ENCODE data around the gene ZNF441. TPM values are rescaled to one million over a fixed set of nuclear protein-coding genes. Genes with fewer than 3 reads are reported as not detected.
A peak's percentile ranks its signal among the peaks of the same experiment; 100 is the strongest.

Gene ZNF441
- total and polyA plus RNA-seq, 2 of the 13 experiments (the other 11 are each of a cell fraction or from before 2014, with no cell fraction given): 2.8 to 10.0 TPM

- TF ChIP-seq, protein P1, sequence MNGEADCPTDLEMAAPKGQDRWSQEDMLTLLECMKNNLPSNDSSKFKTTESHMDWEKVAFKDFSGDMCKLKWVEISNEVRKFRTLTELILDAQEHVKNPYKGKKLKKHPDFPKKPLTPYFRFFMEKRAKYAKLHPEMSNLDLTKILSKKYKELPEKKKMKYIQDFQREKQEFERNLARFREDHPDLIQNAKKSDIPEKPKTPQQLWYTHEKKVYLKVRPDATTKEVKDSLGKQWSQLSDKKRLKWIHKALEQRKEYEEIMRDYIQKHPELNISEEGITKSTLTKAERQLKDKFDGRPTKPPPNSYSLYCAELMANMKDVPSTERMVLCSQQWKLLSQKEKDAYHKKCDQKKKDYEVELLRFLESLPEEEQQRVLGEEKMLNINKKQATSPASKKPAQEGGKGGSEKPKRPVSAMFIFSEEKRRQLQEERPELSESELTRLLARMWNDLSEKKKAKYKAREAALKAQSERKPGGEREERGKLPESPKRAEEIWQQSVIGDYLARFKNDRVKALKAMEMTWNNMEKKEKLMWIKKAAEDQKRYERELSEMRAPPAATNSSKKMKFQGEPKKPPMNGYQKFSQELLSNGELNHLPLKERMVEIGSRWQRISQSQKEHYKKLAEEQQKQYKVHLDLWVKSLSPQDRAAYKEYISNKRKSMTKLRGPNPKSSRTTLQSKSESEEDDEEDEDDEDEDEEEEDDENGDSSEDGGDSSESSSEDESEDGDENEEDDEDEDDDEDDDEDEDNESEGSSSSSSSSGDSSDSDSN (CRISPR knock-in tag; IDR thresholded peaks at IDR 0.05): peak; percentile 93
- TF ChIP-seq, protein P2, sequence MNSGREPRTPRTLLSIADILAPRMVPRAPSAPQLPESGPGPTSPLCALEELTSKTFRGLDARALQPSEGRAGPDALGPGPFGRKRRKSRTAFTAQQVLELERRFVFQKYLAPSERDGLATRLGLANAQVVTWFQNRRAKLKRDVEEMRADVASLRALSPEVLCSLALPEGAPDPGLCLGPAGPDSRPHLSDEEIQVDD (CRISPR knock-in tag; IDR thresholded peaks at IDR 0.05; ENCODE audit: borderline replicate concordance): no peak
- TF ChIP-seq ZNF598 (CRISPR knock-in tag; IDR thresholded peaks at IDR 0.05; ENCODE audit: borderline replicate concordance): peak; percentile 92
- TF ChIP-seq THAP11 (CRISPR knock-in tag; IDR thresholded peaks at IDR 0.05): peak; percentile 72
- peak; percentile 98 for TF ChIP-seq SP4 (CRISPR knock-in tag; IDR thresholded peaks at IDR 0.05)
- no peak for TF ChIP-seq ZNF713 (CRISPR knock-in tag; IDR thresholded peaks at IDR 0.05)
- TF ChIP-seq MTA1 (CRISPR knock-in tag; IDR thresholded peaks at IDR 0.05; ENCODE audit: borderline replicate concordance): no peak
- TF ChIP-seq RCOR2 (CRISPR knock-in tag; IDR thresholded peaks at IDR 0.05): no peak
- TF ChIP-seq KMT2A (CRISPR knock-in tag; IDR thresholded peaks at IDR 0.05): peak; percentile 93
- peak; percentile 4; the same call in 1 of the 2 replicates for TF ChIP-seq ZNF225 (CRISPR knock-in tag; IDR thresholded peaks at IDR 0.05)
- TF ChIP-seq SRY (CRISPR knock-in tag; IDR thresholded peaks at IDR 0.05): peak; percentile 73
- peak; percentile 90 for TF ChIP-seq NFYB (CRISPR knock-in tag; IDR thresholded peaks at IDR 0.05)
- TF ChIP-seq KLF16 (CRISPR knock-in tag; IDR thresholded peaks at IDR 0.05): peak in 1 of 2 experiments; percentile 80; a peak in 2 of 4 replicates
- TF ChIP-seq TOPORS (CRISPR knock-in tag; IDR thresholded peaks at IDR 0.05): no peak
- peak; percentile 50; the same call in 1 of the 2 replicates for TF ChIP-seq ESRRA (CRISPR knock-in tag; IDR thresholded peaks at IDR 0.05; ENCODE audit: low read depth)
- TF ChIP-seq STAT5B (CRISPR knock-in tag; IDR thresholded peaks at IDR 0.05): no peak
- peak; percentile 57; the same call in 1 of the 2 replicates for TF ChIP-seq GMEB1 (CRISPR knock-in tag; IDR thresholded peaks at IDR 0.05; ENCODE audit: borderline replicate concordance)
- TF ChIP-seq HNRNPLL (IDR thresholded peaks at IDR 0.05; ENCODE audit: low read depth, low read length, poor library complexity, severe bottlenecking): peak; percentile 98
- TF ChIP-seq ZNF614 (CRISPR knock-in tag; IDR thresholded peaks at IDR 0.05; ENCODE audit: borderline replicate concordance): peak; percentile 40; the same call in 1 of the 2 replicates
- peak; percentile 92; the same call in 1 of the 2 replicates for TF ChIP-seq ARID4A (CRISPR knock-in tag; IDR thresholded peaks at IDR 0.05; ENCODE audit: borderline replicate concordance)
- peak; percentile 68 for TF ChIP-seq KMT2B (CRISPR knock-in tag; IDR thresholded peaks at IDR 0.05)
- no peak for TF ChIP-seq HNF4A (CRISPR knock-in tag; IDR thresholded peaks at IDR 0.05)
Measured at GRCh38 chr19:11814029-11814699, 47.4 kb downstream of the ZNF441 start, which contains the start of gene ZNF440 (continued).

Data from HepG2 (cell line).